Urothelium cell line (cell line): ENCODE measurements around the gene ANKRD1.

ENCODE experiments used
- DNase-seq: peaks from one replicate; pipeline ENCODE4 v3.0.0; 2011; ENCODE audit warnings: low spot score, mixed read lengths
- FAIRE-seq: peaks from 2 replicates; lab custom pipeline; 2011; peaks lifted over from hg19 to GRCh38; lab: Jason Lieb, UNC

Gene ANKRD1

GRCh38 chr10:90936276-90936659 lies 15.4 kb upstream of the ANKRD1 start:
- no peak for DNase-seq
- no peak for FAIRE-seq

- DNase-seq (no peak), FAIRE-seq (no peak)
These were observed 14.8 kb upstream of the ANKRD1 start for GRCh38 chr10:90935581-90936275.

DNA sequence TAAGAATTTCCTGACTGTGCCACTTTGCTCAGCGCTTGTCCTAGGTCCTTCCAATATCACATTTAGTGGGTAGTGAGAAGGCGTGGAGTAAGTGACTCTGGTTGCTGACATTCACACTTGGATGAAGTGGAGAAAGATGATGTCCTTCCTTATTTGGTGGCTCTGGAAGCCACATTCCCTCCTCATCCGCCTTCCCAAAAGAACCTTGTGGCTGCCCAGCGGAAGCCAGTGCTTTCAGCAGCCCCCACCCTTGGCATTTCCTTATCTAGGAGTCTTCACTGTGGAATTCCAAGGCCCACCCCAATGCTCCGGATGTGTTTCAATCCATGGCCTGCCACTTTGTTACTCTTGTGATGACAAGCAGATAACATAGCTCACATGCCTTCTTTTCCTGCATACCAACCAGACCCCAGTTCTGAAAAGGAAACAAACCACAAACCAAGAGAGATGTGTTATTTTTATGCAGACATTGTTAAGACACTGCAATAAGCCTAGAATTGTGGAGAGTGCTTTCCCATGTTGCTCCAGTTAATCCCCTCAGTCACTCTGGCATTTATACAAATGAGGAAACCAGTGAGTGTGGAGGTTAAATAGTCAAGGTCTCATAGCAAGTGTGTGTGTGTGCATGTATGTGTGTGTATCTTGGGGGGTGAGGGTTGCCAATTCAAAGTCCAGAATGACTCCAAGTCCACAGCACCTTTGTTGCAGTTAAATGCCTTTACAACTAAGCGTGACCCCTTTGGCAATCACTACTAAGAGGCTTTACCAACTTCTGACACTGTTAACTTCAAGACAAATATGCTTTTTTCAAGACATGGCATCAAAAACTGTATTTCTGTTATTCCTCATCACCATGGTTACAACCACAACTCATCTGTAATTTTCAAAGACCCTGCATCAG lies 10.3 kb upstream of the ANKRD1 start:
- no peak for FAIRE-seq
- peak; percentile 76 for DNase-seq

GRCh38 chr10:90930070-90930837 lies 9.4 kb upstream of the ANKRD1 start:
- peak; percentile 67 for DNase-seq
- FAIRE-seq, result no peak

GRCh38 chr10:90929179-90929578 lies 8.3 kb upstream of the ANKRD1 start:
- FAIRE-seq, result peak; percentile 58
- peak; percentile 45 for DNase-seq

DNA sequence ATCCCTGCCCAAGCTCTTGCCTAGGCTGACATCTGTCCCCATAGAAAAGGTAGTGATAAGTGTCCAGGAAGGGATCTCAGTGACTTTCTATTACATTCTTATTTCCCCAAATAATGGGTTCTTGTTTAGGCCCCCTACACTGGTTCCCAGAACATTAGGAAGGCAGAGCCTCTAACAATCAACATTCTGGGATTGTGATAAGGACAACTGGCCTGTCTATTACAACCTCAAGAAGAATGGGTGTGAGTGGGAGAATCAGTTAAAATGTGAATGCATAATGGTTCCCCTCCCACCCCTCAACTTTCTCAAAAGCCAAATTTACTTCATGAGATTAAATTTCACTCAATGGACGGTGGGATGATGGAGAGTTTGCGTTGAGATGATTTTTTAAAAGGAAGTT lies 6.4 kb upstream of the ANKRD1 start:
- no peak for DNase-seq
- FAIRE-seq, result no peak

DNA sequence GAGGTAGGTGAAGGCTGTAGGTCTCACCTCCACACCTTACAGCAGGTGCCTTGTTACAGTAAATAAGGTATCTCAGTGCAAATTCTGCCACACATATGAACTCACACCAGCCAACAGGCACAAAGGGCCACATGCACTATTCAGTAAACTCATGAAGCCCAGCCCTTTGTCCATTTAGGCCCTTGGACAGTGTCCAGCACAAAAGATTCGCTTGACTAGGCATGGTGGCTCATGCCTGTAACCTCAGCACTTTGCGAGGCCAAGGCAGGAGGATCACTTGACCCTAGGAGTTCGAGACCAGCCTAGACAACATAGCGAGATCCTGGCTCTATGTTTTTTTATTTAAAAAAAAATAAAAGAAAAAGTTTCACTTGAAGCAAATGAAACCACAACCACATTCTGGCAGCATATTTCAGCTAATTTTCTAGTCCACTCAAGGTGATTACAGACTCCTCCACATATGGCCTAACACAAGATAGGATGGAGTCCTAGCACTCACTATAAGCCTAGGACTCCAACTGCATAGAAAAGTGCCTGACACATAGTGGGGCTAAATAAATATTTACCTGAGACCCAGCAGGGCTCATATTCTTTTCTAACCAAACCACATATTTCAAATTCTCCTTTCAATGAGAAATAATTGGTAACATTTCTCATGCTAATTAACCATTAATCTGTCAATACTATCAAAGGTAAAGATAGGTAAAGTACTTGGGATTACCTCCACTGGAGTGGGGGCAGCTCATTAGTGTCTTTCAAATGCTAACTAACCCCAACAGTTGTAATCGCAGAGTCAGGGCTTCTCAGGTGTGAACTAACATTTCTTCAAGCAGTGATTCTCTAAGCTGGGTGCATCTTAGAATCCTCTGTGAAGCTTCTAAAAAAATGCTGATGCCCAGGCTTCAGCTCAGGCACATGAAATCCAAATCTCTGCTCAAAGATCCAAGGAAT lies 4.5 kb upstream of the ANKRD1 start:
- FAIRE-seq (no peak), DNase-seq (no peak)

GRCh38 chr10:90924552-90924951 lies 3.7 kb upstream of the ANKRD1 start:
- FAIRE-seq (no peak), DNase-seq (no peak)

GRCh38 chr10:90923111-90923731 lies 2.3 kb upstream of the ANKRD1 start:
- FAIRE-seq (no peak), DNase-seq (no peak)

GRCh38 chr10:90921906-90922305 lies 1.0 kb upstream of the ANKRD1 start:
- no peak for FAIRE-seq
- DNase-seq, result no peak

DNA sequence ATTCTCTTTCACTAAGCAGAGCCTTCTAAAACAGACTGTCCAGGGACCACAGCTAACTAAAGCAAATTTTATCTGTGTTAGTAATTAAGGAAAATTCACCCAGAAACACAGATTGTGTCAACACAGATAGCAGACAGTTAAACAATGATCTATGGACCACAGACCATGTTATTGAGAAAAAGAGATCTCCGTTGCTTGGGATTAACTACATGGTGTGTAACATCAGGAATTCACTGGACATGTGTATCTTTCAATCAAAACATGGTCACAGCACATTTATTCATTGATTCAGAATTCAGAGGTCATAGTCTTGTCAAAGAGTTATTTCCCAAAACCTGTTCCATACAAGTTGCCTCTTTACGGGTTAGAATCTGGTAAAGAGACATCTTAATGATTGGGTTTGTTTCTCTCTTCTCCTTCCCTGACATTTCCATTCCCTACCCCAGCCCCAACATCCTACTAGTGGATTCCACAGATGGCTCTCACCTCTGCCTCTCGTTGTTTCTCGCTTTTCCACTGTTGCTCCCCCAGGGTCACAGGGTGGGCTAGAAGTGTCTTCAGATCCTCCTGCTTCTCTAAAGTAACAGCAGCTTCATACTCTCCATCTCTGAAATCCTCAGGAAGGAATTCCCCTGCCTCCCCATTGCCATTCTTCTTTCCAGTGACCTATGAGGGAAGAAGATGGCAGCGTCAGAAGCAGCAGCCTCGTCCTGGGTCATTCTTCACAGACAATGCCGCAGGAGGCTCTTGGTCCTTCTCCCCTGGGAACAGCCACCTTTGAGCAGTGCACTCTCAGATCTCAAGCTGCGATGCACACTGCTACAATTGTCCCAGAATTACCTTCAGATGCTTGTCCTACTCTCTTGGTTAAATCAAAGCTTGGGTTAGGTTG lies 958 bp downstream of the ANKRD1 start:
- DNase-seq (no peak), FAIRE-seq (no peak)

GRCh38 chr10:90917968-90918318 lies 2.9 kb downstream of the ANKRD1 start:
- no peak for FAIRE-seq
- no peak for DNase-seq

- no peak for DNase-seq
- FAIRE-seq, result no peak
These were observed 3.5 kb downstream of the ANKRD1 start for GRCh38 chr10:90917238-90917967.

DNA sequence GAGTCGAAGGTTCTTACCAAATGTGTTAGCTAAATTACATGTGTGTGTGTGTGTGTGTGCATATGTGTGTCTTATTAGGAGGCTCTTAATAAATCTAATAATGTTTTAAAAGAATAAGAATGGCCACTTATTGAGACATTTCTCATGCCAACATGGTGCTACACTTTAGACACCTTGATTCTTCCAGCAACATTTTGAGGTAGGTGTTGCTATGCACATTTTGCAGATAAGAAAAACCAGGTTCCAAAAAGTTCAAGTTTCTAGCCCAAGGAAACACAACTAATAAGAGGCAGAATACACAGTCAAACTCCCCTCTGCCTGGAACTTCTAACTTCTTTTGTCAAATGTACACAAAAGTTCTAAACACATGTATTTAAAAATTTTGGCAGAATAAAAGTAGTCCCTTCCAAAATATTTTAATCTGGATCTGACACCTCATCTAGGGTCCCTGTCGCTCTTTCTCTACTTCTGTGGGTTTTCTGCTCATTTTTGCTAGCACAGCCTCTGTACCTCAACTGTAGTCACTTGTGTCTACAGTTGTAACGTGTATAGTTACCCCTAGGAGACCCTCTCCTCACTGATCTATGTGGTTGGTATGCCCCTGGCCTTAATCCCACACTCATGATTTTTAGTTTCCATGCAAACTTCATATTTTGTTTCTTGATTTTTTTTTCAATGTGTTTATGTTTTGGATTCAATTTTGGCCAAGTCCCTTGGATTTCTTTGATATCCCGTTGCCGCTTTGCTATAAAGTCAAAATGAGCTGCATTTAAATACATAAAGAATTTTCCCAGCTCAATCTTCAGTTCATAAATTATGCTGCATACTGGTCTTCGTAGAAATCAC lies 4.3 kb downstream of the ANKRD1 start:
- DNase-seq, result no peak
- FAIRE-seq, result no peak

DNA sequence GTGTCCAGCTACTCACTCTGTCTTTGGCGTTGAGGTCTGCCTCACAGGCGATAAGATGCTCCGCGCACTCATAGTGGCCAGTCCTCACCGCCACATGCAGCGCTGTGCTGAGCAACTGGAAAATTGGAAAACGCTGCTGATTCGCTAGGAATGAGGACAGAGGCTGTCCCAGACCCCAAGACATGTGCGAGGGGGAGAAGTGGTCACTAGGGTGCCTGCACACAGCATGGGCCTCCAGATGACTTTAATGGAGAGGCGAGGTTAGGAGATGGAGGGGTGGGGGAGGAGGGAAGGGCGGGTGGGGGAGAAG lies 5.2 kb downstream of the ANKRD1 start:
- no peak for DNase-seq
- FAIRE-seq, result no peak

DNA sequence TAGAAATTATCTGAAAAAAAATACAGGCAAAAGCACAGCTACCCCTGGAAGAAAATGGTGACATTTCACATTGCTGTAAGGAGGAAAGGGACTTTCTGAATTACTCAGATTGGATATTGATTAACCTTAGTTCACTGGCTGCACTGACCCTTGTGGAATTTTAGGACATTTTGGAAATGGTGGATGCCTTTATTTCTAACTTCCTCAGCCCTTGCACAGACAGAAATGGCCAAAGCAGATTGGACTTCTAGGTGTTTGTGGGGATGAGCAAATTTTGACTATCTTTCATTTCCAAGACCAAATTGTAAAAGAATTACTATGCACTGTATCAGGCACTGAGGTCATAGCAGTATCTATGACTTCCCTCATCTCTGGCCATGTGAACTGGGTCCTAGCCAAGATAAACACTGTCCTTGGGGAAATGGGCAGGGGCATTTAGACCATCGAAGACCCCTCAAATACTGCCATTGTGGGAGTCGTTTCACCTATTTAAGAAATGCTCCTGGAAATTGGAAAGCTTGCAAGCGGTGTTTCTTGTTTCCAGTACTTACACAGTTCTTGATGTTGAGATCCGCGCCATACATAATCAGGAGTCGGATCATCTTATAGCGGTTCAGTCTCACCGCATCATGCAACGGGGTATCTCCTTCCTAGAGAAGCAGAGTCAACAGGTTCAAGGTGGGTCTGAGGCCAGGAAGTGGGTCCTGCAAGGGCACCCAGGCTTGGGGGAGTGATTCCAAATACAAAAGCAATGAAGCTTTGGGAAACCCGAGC lies 5.7 kb downstream of the ANKRD1 start:
- FAIRE-seq (no peak), DNase-seq (no peak)
